NCI-H69 (cell line): Measurements from ENCODE around the gene MYADML2.

ENCODE experiments used
- DNase-seq: peaks from one replicate; lab custom pipeline; 2025; lab: John Stamatoyannopoulos, UW

The MYADML2 gene

DNA sequence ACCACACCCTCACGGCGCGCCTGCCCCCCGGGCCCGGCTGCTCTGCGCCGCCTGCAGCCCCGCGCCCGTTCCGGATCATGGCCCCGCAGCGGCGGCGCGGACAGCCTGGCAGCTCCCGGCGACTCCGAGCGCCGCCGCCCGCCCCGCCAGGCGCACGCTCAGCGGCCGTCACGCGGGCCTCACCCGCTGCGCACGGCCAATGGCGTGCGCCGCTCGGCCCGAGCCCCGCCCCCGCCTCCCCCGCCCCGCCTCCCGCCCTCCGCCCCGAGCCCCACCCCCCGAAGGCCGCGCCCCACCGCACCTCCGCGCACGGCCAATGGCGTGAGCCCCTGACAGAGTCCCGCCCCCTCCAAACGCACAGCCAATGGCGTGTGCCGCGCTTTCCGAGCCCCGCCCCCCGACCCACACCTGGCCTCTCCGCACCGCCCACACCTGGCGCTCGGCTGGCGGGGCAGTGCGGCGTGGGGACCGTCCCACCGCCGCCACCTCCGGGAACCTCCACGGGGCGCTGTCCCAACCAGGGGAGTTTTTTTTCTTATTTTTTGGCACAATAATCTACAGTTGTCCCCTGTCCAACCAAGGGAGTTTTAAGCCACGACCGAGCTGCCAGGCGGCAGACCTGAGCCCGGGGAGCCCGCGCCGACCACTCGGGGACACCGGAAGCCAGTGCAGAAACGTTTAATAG is 35.6 kb downstream of the MYADML2 start, which contains the start of gene PCYT2:
Gene PCYT2, minus strand, starts transcription at position 123 of the 685 bp plus-strand sequence. Its CDS starts 44 bp downstream, at position 79.
- DNase-seq: peak; percentile 97

DNA sequence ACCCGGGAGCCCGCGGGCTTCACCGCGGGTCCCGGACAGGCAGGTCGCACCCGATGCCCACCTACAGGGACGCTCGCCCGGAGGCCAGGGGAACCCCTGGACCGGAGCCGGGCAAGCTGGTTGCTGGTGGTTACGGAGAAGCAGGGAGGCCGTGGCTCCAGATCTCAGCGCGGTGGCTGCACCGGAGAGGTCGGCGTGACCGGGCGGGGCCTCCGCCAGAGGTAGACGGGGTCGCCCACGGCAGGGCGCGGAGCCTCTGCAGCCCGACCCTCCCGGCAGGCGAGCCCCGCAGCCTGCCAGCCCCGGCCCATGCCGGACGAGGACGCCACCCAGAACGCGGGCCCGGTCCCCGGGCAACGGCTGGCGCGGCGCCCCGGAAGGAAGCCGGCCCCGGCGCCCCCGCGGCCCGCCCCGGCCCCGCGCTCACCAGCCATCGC is 36.2 kb downstream of the MYADML2 start:
- peak; percentile 67 for DNase-seq

- DNase-seq: peak; percentile 60
Observed at GRCh38 chr17:81909966-81910839, 36.8 kb downstream of the MYADML2 start.

- DNase-seq: no peak
Observed at GRCh38 chr17:81909231-81909630, 37.8 kb downstream of the MYADML2 start.

- DNase-seq: no peak
Observed at GRCh38 chr17:81908793-81909192, 38.2 kb downstream of the MYADML2 start.

DNA sequence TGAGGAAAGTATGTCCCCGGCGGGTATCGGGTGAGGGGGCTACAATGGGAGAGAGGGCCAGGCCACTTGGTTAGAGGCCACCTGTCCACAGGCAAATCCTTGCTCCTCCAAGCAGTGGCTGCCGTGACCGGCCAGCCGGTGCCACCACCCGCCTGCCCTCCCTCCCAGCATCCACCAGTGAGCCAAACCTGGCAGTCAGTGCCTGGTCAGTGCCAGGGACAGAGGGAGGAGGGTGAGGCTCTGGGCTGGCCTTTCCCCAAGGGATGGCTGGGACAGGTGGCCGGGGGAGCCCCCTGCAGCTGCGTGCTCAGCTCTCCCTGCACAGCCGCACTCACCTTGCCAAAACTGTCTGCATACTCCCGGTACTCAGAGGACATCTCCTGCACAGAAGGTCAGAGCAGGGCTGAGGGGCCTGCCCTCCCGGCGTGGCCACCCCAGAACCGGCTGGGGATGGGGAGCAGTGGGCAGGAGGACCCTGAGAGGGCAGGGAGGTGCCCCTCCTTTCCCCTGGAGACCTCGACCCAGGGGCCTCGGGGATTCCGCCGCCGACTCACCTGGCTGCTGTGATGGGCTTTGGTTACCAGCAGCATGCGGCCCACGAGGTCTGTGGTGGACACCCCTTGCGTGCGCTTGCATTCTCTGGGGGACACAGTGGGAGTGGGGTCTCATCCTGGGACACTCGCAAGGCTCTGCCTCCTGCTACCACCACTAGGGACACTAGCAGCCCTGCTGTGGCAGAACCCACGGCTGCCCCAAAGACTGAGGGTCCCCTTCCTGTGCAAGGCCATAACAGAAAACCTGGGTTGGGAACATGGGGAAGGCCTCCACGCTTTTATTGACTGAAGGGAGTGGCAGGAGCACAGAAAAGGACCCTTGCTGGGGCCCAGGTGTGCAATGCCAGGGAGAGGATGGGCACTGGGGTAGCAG is 39.6 kb downstream of the MYADML2 start:
- no peak for DNase-seq

- DNase-seq: peak; percentile 35
Observed at GRCh38 chr17:81906476-81907218, 40.4 kb downstream of the MYADML2 start.

DNA sequence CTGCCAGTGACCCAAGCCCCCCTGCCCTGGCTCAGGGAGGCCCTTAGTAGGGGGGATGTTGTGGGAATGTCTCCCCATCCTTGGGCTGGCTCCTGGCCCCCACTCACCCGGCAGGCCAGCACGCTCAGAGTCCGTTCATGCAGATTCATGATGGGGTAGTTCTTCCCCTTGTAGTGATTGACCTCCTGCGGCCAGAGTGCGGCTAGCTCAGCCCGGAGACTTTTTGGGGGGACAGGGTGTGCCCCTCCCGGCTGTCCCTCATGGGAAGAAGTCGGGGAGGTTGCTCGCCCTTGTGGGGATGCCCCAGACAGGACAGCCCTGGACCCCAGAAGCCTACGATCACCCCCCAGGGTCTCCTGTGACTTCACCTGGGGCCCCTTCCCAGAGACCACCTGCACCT is 41.0 kb downstream of the MYADML2 start:
- no peak for DNase-seq

GRCh38 chr17:81905424-81905875 is 41.6 kb downstream of the MYADML2 start:
- no peak for DNase-seq

- no peak for DNase-seq
Observed at GRCh38 chr17:81904600-81905423, 42.2 kb downstream of the MYADML2 start.

GRCh38 chr17:81903896-81904599 is 43.0 kb downstream of the MYADML2 start:
- no peak for DNase-seq

DNA sequence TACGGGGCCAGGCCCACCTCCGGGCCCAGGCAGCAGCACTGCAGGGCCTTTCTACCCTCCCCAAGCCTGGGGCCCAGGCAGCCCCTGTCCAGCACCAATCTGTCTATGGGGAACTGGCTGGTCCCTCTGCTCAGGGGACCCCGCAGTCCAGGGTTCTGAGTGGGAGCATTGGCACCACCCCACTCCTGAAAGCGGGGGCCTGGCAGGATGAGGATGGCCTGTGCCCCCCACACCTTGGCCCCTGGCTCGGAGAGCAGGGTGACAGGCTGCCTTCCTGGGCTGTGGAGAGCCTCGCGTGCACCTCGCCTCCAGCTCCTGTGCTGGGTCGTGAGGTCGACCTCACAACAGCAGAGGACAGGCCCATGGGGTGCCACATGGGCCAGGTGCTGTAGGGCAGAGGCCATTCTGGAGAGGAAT is 43.6 kb downstream of the MYADML2 start:
- no peak for DNase-seq

DNA sequence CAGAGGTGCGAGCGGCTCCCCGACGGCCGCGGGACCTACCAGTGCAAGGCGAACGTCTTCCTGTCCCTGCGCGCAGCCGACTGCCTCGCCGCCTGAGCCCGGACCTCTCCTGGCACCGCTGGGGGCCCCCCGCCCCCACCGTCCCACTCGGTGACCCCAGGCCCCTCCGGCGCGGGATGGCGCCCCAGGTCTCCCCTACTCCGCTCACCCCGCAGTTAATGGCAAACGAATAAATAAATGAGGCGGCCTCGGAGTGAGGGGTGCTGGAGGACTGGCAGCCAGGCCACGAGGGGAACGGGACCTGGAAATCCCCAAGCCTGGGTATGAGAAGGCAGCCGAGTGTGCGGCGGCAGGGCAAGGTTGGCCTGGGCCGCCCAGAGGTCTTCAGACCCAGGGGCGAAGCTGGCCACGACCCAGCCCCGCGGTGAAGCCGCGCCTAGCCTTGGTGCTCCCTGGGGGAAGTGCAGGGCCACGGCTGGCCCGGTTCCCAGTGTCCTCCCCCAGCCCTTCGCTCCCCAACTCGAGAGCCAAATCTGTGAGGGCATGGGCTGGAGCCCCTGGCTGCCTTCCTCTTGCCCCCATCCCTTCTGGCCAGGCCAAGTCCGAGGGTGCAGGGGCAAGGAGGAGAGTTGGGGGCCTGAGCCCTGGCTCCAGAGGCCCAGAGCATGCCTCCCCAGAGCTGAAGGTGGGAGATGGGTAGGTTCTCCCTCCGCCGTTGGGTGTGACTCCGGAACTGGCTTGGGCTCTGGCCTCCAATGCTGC is 44.2 kb downstream of the MYADML2 start:
- DNase-seq: no peak

GRCh38 chr17:81902023-81902652 is 44.9 kb downstream of the MYADML2 start, which contains the start of gene NPB:
Gene NPB (plus strand): TSS chr17:81902238. CDS start chr17:81902278, 40 bp downstream.
- peak; percentile 72 for DNase-seq

GRCh38 chr17:81901167-81902022 is 45.6 kb downstream of the MYADML2 start:
- no peak for DNase-seq

- no peak for DNase-seq
Observed at GRCh38 chr17:81900181-81900820, 46.7 kb downstream of the MYADML2 start.
